ENCODE measurements around the gene UCP2. TPM values are rescaled to one million over a fixed set of nuclear protein-coding genes. Genes with fewer than 3 reads are reported as not detected.

UCP2 gene
- total and polyA plus RNA-seq, 2 donors (not counting 3 experiments of a cell fraction or from before 2014, with no cell fraction given): 16.5 to 24.0 TPM

DNA sequence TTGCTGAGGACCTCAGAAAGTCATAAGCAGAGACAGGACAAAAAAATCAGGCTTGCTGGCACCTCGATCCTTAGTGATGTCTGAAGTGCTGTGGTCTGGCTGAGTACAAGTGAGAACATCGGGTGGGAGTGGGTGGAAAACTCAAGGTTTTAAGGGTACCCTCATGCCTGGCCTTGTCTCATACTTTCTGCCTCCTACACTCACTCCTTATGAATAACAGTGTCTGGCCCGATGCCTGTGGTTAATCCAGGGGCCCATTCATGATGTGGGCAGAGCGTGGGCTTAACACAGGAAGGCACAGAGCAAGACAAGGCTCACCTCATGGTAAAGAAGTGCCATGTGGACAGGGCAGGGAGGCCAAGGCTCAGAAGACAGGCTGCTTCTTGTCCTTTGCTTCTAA lies 37.2 kb upstream of the UCP2 start:
- H3K27me3 ChIP-seq (ENCODE audit: control insufficient read depth in 2 of 2, insufficient read depth in 2 of 2, low read length in 2 of 2): no peaks in the 10 kb centered on the region
- H3K9ac ChIP-seq (replicated peaks; ENCODE audit: extremely low read depth, insufficient read depth, low read length): no peak overlapping the region
- intact Hi-C loops (cut with micrococcal nuclease): no loop called here
- peaks cover 4% of the 10 kb centered on the region for H3K4me1 ChIP-seq (ENCODE audit: control insufficient read depth, extremely low read depth, insufficient read depth, low read length)
- FAIRE-seq: no peak
- ChIA-PET CTCF (no interaction called here), POLR2A (no interaction called here)
- no TSS peak for BruUV-seq (replicated peaks)
- no peaks in the 10 kb centered on the region for H3K79me2 ChIP-seq (ENCODE audit: control insufficient read depth, insufficient read depth, low read length)
- H3K9me1 ChIP-seq (replicated peaks; ENCODE audit: control insufficient read depth, extremely low read depth, insufficient read depth, low read length): no peaks in the 10 kb centered on the region
- H3K27ac ChIP-seq (ENCODE audit: insufficient read depth, low read depth, low read length): no peak overlapping the region
- TF ChIP-seq, protein P1, sequence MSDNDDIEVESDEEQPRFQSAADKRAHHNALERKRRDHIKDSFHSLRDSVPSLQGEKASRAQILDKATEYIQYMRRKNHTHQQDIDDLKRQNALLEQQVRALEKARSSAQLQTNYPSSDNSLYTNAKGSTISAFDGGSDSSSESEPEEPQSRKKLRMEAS (IDR thresholded peaks at IDR 0.05; ENCODE audit: insufficient read depth, insufficient read length): no peak
- TF ChIP-seq GATA2 (IDR thresholded peaks at IDR 0.05; ENCODE audit: insufficient read depth, insufficient read length, low read depth, low read length) (no peak), FOS (IDR thresholded peaks at IDR 0.05; ENCODE audit: borderline replicate concordance, insufficient read depth, low read length) (no peak), EZH2 (IDR thresholded peaks at IDR 0.05; ENCODE audit: borderline replicate concordance, low read depth, low read length, severe bottlenecking) (no peak), POLR2A (IDR thresholded peaks at IDR 0.05; ENCODE audit: low read depth, low read length) (no peak), JUN (IDR thresholded peaks at IDR 0.05; ENCODE audit: borderline replicate concordance, insufficient read depth, insufficient read length, low read depth) (no peak), POLR2AphosphoS5 (IDR thresholded peaks at IDR 0.05; ENCODE audit: insufficient read depth, low read depth, low read length) (no peak), MYC (IDR thresholded peaks at IDR 0.05; ENCODE audit: low read depth, low read length) (no peak)
- TF ChIP-seq, protein P2, sequence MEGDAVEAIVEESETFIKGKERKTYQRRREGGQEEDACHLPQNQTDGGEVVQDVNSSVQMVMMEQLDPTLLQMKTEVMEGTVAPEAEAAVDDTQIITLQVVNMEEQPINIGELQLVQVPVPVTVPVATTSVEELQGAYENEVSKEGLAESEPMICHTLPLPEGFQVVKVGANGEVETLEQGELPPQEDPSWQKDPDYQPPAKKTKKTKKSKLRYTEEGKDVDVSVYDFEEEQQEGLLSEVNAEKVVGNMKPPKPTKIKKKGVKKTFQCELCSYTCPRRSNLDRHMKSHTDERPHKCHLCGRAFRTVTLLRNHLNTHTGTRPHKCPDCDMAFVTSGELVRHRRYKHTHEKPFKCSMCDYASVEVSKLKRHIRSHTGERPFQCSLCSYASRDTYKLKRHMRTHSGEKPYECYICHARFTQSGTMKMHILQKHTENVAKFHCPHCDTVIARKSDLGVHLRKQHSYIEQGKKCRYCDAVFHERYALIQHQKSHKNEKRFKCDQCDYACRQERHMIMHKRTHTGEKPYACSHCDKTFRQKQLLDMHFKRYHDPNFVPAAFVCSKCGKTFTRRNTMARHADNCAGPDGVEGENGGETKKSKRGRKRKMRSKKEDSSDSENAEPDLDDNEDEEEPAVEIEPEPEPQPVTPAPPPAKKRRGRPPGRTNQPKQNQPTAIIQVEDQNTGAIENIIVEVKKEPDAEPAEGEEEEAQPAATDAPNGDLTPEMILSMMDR (IDR thresholded peaks at IDR 0.05; ENCODE audit: extremely low read depth in 1 of 2, insufficient read depth in 1 of 2, low read depth in 1 of 2, low read length in 2 of 2): no peak
- dilution Hi-C loops (cut with MboI; ENCODE audit: extremely low pct_ligation_motif_present, low sequenced_read_pairs): no loop called here
- no peak overlapping the region for H3K4me2 ChIP-seq (ENCODE audit: insufficient read depth, low read length)
- DNase-seq (ENCODE audit: low read depth, low spot score): no peak
- H3K4me3 ChIP-seq (replicated peaks in 1 of 3; ENCODE audit: insufficient read depth in 1 of 3, low read depth in 1 of 3, low read length in 3 of 3): no peak overlapping the region
- H3K9me3 ChIP-seq (replicated peaks; ENCODE audit: control insufficient read depth, insufficient read depth, low read length): no peaks in the 10 kb centered on the region
- no peaks in the 10 kb centered on the region for H4K20me1 ChIP-seq (replicated peaks; ENCODE audit: control insufficient read depth, extremely low read depth, insufficient read depth, low read length)
- no peak overlapping the region for H2AFZ ChIP-seq (ENCODE audit: low read depth, low read length)
- H3K36me3 ChIP-seq (ENCODE audit: control insufficient read depth in 2 of 2, extremely low read depth in 1 of 2, insufficient read depth in 2 of 2, low read length in 2 of 2): peaks cover 0 to 4% of the 10 kb centered on the region in 2 experiments
